Activated CD4-positive, alpha-beta memory T cell treated with anti-CD3 and anti-CD28 coated beads, Interleukin-2, amount 10 ng/mL, durations not matched to agents 7 days and 5 days (primary cell): ENCODE results near the gene LIMS1. TPM values are rescaled to one million over a fixed set of nuclear protein-coding genes. Genes with fewer than 3 reads are reported as not detected.
A peak's percentile ranks its signal among the peaks of the same experiment; 100 is the strongest.
"Not testable (repeated sequence)": the region's sequence is repeated elsewhere in the genome, so short reads cannot be mapped to it uniquely, and the experiment has no call there.

Source experiments
- CTCF ChIA-PET: fragments of 350-600 bp; sonication (Branson Sonifier 250); formaldehyde crosslinking; loops from one replicate; lab custom pipeline; 2021; ENCODE audit warnings: antibody characterized with exemption, inconsistent platforms; lab: Charles Lee
- POLR2A ChIA-PET: fragments of 350-600 bp; sonication (Branson Sonifier 250); formaldehyde crosslinking; loops from one replicate; lab custom pipeline; 2021; ENCODE audit warnings: antibody characterized with exemption; lab: Charles Lee
- DNase-seq: peaks from one replicate; pipeline ENCODE4 v3.0.0-alpha.2; 2020
- H3K27ac Mint-ChIP-seq: one replicate; pipeline ENCODE4 v1.8.0; 2021; ENCODE audit warnings: mild to moderate bottlenecking, mixed read lengths
- H3K27me3 Mint-ChIP-seq: one replicate; pipeline ENCODE4 v1.8.0; 2021; ENCODE audit warnings: mixed read lengths
- H3K36me3 Mint-ChIP-seq: one replicate; pipeline ENCODE4 v1.8.0; 2021; ENCODE audit warnings: low read depth, mixed read lengths
- H3K4me1 Mint-ChIP-seq: one replicate; pipeline ENCODE4 v1.8.0; 2021; ENCODE audit warnings: mixed read lengths
- H3K4me3 Mint-ChIP-seq: one replicate; pipeline ENCODE4 v1.8.0; 2021; ENCODE audit warnings: mild to moderate bottlenecking, mixed read lengths
- H3K9me3 Mint-ChIP-seq: one replicate; pipeline ENCODE4 v1.8.0; 2021; ENCODE audit warnings: mixed read lengths
- total RNA-seq, 2 experiments: library from RNA; stranded (reverse); gene quantifications; one replicate each; pipeline ENCODE4 v1.2.3, GENCODE V29; 2021

LIMS1 gene
- 100 to 1,000 TPM; 129 to 136 TPM for total RNA-seq

- Mint-ChIP-seq H3K27ac (peak within 1 kb of the TSS; percentile 91), H3K36me3 (peaks cover 4% of the 10 kb centered on the region), H3K4me3 (peak within 1 kb of the TSS; percentile 94), H3K27me3 (no peaks in the 10 kb centered on the region), H3K9me3 (no peaks in the 10 kb centered on the region), H3K4me1 (peaks cover 47% of the 10 kb centered on the region)
- peak; percentile 89 for DNase-seq
- ChIA-PET CTCF (interaction anchor here (0.7 to 1.5 kb wide), 6 partner anchors 33 to 102 kb away, joined by 3 to 5 read pairs (median 4); no protein-coding TSS in a partner anchor), POLR2A (interaction anchor here (0.5 to 3.4 kb wide), 13 partner anchors 33 to 256 kb away, joined by 3 to 34 read pairs (median 3); partner anchors contain the start of gene GCC2)
Observed at GRCh38 chr2:108533832-108534583, at the start of gene LIMS1. TSS of gene LIMS1 (plus strand) at chr2:108534470. CDS start at chr2:108534563, 93 bp downstream.

GRCh38 chr2:108485253-108485652, 49.0 kb upstream of the LIMS1 start:
- Mint-ChIP-seq H3K27me3 (no peaks in the 10 kb centered on the region), H3K4me3 (no peak overlapping the region), H3K27ac (no peak overlapping the region), H3K4me1 (no peaks in the 10 kb centered on the region), H3K9me3 (no peaks in the 10 kb centered on the region), H3K36me3 (peaks cover 53% of the 10 kb centered on the region)
- POLR2A ChIA-PET = no interaction called here
- DNase-seq = no peak
- CTCF ChIA-PET = no interaction called here

GRCh38 chr2:108490506-108491122, 43.7 kb upstream of the LIMS1 start:
- Mint-ChIP-seq H3K36me3 (peaks cover 49% of the 10 kb centered on the region), H3K27me3 (no peaks in the 10 kb centered on the region), H3K4me3 (no peak overlapping the region), H3K9me3 (no peaks in the 10 kb centered on the region), H3K4me1 (peaks cover 7% of the 10 kb centered on the region), H3K27ac (no peak overlapping the region)
- CTCF ChIA-PET = no interaction called here
- POLR2A ChIA-PET = no interaction called here
- DNase-seq = no peak

DNA sequence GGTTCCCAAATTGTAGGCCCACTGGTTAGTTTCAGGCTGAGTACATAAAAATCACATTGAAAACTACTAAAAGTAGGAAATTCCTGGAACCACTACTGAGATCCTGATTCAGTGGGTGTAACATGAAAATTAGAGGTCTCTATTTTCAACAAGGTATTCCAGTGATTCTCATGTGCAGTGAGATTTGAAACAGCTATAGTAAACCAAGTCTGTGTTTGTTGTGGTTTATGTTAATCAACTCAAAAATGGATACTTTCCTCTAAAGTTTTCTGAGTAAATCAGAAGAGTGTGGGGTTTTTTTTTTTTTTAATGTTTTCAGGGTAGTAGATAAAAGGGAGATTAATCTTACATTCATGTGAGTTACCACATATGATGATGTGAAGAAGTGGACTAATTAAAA, 42.4 kb upstream of the LIMS1 start:
- Mint-ChIP-seq H3K27me3 (no peaks in the 10 kb centered on the region), H3K9me3 (no peaks in the 10 kb centered on the region), H3K4me3 (no peak overlapping the region), H3K4me1 (peaks cover 7% of the 10 kb centered on the region), H3K36me3 (peaks cover 49% of the 10 kb centered on the region), H3K27ac (no peak overlapping the region)
- ChIA-PET CTCF (interaction anchor here (1.0 kb wide), 1 partner anchor 17 kb away, joined by 3 read pairs; no protein-coding TSS in a partner anchor), POLR2A (interaction anchor here (1.2 kb wide), 1 partner anchor 42 kb away, joined by 3 read pairs; no protein-coding TSS in a partner anchor)
- DNase-seq = no peak

- Mint-ChIP-seq H3K4me1 (peaks cover 7% of the 10 kb centered on the region), H3K36me3 (peaks cover 51% of the 10 kb centered on the region), H3K27me3 (no peaks in the 10 kb centered on the region), H3K4me3 (no peak overlapping the region), H3K27ac (no peak overlapping the region), H3K9me3 (no peaks in the 10 kb centered on the region)
- no peak for DNase-seq
- ChIA-PET CTCF (interaction anchor here (1.0 kb wide), 1 partner anchor 17 kb away, joined by 3 read pairs; no protein-coding TSS in a partner anchor), POLR2A (interaction anchor here (1.2 kb wide), 1 partner anchor 41 kb away, joined by 3 read pairs; no protein-coding TSS in a partner anchor)
Observed at GRCh38 chr2:108492364-108492763, 41.9 kb upstream of the LIMS1 start.

DNA sequence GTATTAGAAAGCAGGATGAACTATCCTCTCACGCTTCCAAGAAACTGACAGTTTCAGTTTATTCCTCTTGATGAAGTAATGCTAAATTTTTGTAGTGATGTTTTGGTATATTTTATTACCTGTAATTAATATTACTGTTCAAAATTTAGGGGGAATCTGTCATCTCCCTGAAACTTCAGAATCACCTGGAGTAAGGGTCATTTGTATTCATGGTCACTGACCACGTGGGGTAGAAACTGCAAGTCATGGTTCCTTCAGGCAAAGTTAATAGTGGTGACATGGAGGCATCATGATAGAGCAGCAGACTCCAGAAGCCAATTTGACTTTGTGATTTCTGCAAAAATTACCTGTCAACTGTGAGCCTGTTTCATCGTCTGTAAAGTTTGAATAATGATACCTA, 38.1 kb upstream of the LIMS1 start:
- DNase-seq, H3K27ac Mint-ChIP-seq, CTCF ChIA-PET, POLR2A ChIA-PET, H3K4me3 Mint-ChIP-seq, H3K4me1 Mint-ChIP-seq, H3K9me3 Mint-ChIP-seq, H3K27me3 Mint-ChIP-seq: not testable (repeated sequence)
- H3K36me3 Mint-ChIP-seq = peaks cover 48% of the 10 kb centered on the region

DNA sequence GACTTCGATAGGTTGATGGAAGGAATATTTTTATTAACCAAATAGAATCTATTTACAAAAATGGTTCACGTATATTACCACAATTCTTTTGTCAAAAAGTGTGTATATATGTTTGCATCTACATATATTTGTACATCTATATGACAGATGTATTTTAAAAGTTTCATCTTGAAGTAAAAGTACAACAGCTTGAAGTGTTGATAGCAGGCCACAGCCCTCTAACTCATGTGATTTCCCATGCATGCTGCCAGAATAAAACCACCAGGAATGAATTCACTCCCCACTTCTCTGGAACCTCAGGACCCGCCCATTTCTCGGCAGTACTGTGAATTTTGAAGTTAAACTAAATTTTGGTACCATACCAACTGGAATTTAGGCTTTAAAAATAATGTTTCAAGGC, 26.6 kb upstream of the LIMS1 start:
- DNase-seq, H3K4me3 Mint-ChIP-seq, POLR2A ChIA-PET, H3K9me3 Mint-ChIP-seq, H3K27me3 Mint-ChIP-seq, H3K4me1 Mint-ChIP-seq, CTCF ChIA-PET, H3K27ac Mint-ChIP-seq: not testable (repeated sequence)
- peaks cover 42% of the 10 kb centered on the region for H3K36me3 Mint-ChIP-seq

- peaks cover 11% of the 10 kb centered on the region for H3K36me3 Mint-ChIP-seq
- POLR2A ChIA-PET, H3K27me3 Mint-ChIP-seq, H3K27ac Mint-ChIP-seq, H3K4me3 Mint-ChIP-seq, DNase-seq, CTCF ChIA-PET, H3K4me1 Mint-ChIP-seq, H3K9me3 Mint-ChIP-seq: not testable (repeated sequence)
Observed at GRCh38 chr2:108512431-108512830, 21.8 kb upstream of the LIMS1 start.

- H3K4me3 Mint-ChIP-seq, H3K27ac Mint-ChIP-seq, H3K36me3 Mint-ChIP-seq, H3K9me3 Mint-ChIP-seq, H3K4me1 Mint-ChIP-seq, CTCF ChIA-PET, POLR2A ChIA-PET, DNase-seq, H3K27me3 Mint-ChIP-seq: not testable (repeated sequence)
Observed at GRCh38 chr2:108514478-108514877, 19.8 kb upstream of the LIMS1 start.

GRCh38 chr2:108524688-108525087, 9.6 kb upstream of the LIMS1 start:
- H3K27ac Mint-ChIP-seq, H3K4me3 Mint-ChIP-seq, CTCF ChIA-PET, H3K4me1 Mint-ChIP-seq, POLR2A ChIA-PET, H3K27me3 Mint-ChIP-seq, H3K36me3 Mint-ChIP-seq, DNase-seq, H3K9me3 Mint-ChIP-seq: not testable (repeated sequence)

GRCh38 chr2:108525258-108525657, 9.0 kb upstream of the LIMS1 start:
- H3K27ac Mint-ChIP-seq, H3K36me3 Mint-ChIP-seq, H3K9me3 Mint-ChIP-seq, H3K27me3 Mint-ChIP-seq, H3K4me3 Mint-ChIP-seq, H3K4me1 Mint-ChIP-seq, POLR2A ChIA-PET, CTCF ChIA-PET, DNase-seq: not testable (repeated sequence)

DNA sequence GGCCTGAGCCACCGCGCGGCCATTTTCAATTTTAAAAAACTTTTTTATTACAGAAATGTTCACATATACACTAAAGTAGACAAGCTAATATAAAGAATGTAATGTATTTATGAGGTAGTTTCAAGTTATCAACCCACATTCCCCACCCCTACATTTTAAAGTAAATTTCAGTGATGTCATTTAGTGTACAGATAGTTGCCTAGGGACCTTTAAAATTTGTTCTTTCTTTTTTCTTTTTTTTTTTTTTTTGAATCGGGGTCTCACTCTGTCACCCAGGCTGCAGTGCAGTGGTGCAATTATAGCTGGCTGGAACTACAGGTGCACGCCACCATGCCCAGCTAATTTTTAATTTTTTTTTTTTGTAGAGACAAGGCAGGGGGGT, 2.6 kb upstream of the LIMS1 start:
- Mint-ChIP-seq H3K4me3 (peak overlapping the region; percentile 64), H3K36me3 (peaks cover 2% of the 10 kb centered on the region), H3K27ac (no peak overlapping the region), H3K9me3 (no peaks in the 10 kb centered on the region), H3K4me1 (peaks cover 32% of the 10 kb centered on the region), H3K27me3 (no peaks in the 10 kb centered on the region)
- CTCF ChIA-PET = interaction anchor here (1.0 kb wide), 1 partner anchor 105 kb away, joined by 3 read pairs; no protein-coding TSS in a partner anchor
- no peak for DNase-seq
- POLR2A ChIA-PET = interaction anchor here (1.3 kb wide), 1 partner anchor 83 kb away, joined by 4 read pairs; the partner anchor contains the start of gene GCC2
